HG03139 (cell line): ENCODE measurements around the gene LRRC8E.
"Not testable (repeated sequence)": the region's sequence is repeated elsewhere in the genome, so short reads cannot be mapped to it uniquely, and the experiment has no call there.

Source experiments
- ATAC-seq: cut with Tn5 transposase; IDR thresholded peaks from one replicate; pipeline ENCODE4 v1.9.1; 2021; ENCODE audit not compliant: unreplicated experiment

LRRC8E gene

GRCh38 chr19:7928741-7929701 lies 40.7 kb downstream of the LRRC8E start:
- ATAC-seq = no peak

DNA sequence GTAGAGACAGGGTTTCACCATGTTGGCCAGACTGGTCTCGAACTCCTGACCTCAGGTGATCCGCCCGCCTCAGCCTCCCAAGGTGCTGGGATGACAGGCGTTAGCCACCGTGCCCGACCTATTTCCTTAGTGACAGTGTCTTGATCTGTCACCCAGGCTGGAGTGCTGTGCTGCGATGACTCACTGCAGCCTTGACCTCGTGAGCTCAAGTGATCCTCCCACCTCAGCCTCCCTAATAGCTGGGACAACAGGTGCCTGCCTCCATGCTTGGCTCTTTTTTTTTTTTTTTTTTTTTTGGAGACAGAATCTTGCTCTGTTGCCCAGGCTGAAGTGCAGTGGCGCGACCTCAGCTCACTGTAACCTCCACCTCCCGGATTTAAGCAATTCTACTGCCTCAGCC lies 41.7 kb downstream of the LRRC8E start:
- not testable (repeated sequence) for ATAC-seq

DNA sequence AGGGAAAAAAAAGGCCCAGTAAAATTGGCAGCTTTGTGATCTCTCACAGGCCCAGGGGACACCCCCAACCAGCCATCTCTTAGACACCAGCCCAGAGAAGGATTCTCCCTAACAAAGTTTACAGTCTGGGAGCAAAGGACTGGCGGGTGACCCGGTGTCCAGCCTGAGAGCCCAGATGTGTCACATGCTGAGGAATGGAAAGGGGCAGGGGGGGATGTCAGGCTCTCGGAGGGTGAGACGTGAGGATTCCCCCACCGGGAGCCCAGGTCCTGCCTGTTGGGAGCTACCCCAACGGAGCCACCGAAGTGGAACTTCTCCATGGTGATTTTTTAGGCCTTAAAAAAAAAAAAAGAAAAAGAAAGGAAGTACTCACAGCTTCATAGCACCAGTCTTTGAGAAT lies 42.5 kb downstream of the LRRC8E start:
- no peak for ATAC-seq

DNA sequence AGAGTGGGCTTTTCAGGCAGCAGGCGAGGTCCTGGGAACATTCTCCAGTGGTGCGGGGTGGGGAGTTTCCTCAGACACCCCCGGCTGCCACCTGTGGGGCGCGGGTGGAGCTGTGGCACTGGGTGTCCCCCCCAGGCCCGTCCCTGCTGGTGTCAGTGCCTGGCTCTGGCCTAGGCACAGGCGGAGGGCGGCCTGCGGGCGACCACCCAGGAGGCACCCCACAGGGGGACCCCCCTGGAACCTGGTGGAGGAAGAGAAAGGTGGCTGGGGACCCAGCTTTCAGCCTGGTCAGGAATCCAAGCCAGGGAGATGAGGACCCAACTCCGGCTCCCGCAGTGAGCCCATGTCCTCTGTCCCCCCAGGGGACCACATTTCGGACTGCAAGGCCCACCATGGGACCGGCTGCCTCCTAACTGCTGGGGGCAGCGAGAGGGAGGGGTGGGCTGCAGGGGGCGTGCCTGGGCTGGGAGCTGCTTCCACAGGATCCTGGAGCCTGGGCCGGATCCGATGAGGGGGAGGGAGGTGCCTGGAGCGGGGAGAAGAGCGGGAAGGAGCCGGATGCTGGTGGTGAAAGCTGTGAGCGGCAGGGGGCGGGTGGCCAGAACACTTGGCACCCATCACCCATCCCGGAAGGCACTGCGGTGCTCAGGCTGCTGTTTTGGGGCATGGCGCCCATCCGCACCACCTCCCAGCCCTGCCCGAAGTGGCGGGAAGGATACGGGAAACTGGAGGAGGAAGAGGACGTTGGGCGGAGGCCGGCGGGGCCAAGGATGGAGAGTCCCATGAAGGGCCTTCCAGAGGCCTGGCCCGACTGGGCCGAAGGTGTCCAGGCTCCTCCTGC lies 43.1 kb downstream of the LRRC8E start:
- ATAC-seq = no peak

DNA sequence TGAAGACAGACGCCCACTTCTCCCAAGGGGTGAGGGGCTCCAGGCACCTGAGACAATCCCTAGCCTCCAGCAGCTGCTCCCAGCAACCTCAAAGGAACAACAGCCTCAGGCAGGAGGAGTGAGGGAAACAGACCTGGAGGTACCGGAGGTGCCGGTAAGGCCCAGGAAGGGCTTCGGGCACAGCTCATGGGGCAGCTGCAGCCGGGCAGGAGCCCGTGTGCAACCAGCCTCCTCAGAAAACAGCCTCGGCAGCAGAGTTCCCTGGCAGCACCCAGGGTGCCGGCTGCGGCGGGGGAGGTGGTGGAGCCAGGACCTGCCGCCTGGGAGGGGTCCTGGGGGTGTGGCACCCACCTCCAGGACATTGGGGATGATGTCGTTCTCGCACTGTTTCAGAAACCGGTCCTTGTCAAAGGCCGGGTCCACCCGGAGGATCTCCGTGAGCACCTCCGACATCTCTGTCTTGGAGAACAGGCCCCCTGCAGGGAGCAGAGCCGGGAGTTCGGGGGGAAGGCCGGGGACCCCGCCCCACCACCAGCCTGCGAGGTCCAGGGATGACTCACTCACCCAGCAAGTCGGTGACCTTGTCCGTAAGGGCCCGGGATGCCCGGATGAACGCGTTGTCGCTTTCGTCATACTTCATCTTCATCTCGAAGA lies 44.1 kb downstream of the LRRC8E start:
- no peak for ATAC-seq

- ATAC-seq = no peak
Measured at GRCh38 chr19:7932930-7933300, 44.6 kb downstream of the LRRC8E start.

GRCh38 chr19:7933411-7933810 lies 45.1 kb downstream of the LRRC8E start:
- ATAC-seq = no peak

DNA sequence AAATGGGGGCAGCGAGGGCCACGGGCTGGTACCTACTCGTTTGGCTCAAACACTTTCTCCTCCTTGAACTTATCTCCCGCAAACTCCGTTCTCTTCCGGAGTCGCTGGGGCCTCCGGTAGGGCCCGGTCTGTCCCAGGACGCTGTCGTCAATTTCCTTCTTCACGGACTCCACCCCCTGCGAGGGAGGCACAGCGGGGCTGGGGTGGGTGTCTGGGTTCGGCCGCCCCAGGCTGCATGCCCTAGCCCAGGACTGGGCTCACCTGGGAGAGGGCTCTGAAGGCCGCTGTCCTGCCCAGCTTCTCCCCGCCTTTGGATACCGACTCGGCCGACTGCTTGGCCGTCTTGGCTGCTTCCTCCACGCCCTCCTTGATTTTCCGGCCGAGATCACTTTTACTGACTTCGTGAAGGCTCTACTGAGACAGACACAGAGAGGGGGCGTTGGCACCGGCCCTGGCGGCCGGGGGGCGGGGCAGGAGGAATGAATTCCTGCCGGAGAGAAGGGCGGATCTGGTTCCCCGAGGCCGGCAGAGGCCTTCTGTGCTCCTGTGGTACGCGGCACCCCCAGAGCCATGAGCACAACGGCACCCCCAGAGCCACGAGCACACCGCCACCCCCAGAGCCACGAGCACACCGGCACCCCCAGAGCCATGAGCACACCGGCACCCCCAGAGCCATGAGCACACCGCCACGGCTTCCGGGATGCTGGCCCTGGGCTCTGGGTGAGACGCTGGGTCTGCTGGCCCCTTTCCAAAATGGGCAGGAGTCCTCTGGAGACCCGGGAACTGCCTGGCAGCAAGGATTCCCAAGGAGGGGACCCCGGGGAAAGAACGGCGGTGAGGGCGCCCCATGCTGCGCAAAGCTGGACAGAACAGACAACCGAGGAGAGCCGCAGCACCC lies 45.8 kb downstream of the LRRC8E start:
- no peak for ATAC-seq

DNA sequence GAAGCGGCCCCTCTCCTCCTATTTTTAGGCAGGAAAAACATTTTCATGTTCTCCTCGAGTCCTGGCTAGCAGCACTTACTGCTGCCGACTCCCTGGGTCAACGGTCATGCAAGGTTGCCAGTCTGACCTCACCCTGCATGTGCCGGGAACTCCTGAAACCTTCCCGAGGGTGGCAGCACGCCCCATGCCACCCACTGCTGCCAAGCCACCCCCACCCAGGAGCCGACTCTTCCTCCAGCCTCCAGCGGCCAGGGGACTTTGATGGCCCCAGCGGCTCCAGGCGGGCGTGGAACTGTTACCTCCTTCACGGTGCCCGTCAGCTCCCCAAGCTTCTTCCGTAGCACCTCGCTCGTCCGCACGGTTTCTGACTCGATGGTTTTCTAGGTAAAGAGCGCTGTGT lies 46.5 kb downstream of the LRRC8E start:
- no peak for ATAC-seq

GRCh38 chr19:7940841-7941240 lies 52.5 kb downstream of the LRRC8E start:
- ATAC-seq = no peak

DNA sequence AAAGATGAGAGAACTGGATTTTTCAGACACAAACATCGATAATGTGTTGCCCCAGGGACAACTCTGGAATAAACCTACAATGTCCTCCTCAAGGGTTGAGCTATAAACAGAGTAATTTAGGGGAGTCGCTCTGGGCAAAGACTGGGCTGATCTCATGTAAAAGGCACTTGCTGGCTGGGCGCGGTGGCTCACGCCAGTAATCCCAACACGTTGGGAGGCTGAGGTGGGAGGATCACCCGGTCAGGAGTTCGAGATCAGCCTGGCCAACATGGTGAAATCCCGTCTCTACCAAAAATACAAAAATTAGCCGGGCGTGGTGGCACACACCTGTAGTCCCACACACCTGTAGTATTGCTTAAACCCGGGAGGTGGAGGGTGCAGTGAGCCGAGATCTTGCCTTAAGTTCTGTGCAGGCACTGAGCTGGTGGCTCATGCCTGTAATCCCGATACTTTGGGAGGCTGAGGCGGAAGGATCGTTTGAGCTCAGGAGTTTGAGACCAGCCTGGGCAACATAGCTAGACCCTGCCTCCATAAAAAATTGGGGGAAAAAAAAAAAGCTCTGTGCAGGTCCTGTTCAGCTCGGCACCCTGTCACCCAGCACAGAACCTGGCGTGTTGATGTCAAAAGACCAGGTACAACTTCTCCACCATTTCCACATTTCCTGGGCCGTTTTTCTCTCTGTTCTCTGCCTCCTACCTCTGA lies 53.7 kb downstream of the LRRC8E start:
- no peak for ATAC-seq

DNA sequence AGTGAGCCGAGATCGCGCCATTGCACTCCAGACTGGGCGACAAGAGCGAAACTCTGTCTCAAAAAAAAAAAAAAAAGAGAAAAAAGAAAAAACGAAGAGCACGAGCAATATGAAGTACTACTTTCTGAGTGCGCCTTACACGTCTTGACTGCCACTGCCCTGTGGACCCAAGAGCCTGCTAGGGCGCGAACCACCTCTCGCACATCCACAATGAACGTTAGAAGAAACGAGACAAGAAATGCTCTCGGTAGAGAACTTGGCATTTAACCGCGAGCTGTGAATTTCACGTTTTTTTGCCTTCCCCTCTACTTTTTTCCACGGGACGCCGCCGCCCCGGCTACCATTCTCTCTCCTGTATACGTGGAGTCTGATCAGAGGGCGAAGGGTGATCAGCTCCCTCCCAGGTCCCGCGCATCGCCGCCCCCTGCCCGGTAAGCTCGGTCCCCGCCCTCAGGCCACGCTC lies 54.7 kb downstream of the LRRC8E start:
- peak; percentile 5 for ATAC-seq

GRCh38 chr19:7943444-7944176 lies 55.3 kb downstream of the LRRC8E start, which contains the start of gene TIMM44:
TIMM44 (minus strand) TSS chr19:7943666; CDS start chr19:7943651, 15 bp downstream.
- peak; percentile 94 for ATAC-seq

- peak; percentile 22 for ATAC-seq
Measured at GRCh38 chr19:7944177-7944761, 56.0 kb downstream of the LRRC8E start.

DNA sequence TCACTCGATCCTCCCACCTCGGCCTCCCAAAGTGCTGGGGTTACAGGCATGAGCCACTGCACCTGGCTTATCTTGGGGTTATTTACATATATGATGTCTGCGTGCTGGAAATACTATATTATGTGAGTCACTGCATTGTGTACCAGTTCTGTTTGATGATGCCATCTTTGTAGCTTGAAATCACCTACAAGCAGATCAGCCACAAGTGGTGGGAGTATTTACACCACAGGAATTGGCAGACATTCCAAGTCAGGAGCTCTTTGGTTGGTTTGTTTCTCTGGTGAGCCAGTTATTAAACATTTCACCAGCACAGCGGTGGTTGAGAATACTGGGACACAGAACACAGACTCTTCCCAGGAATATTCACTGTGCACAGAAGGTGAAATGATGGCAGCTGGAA lies 59.6 kb downstream of the LRRC8E start:
- no peak for ATAC-seq
